Measurements from ENCODE around the gene UNC93B1. TPM values are rescaled to one million over a fixed set of nuclear protein-coding genes. Genes with fewer than 3 reads are reported as not detected.
A peak's percentile ranks its signal among the peaks of the same experiment; 100 is the strongest.

UNC93B1 gene
- total RNA-seq, 1 donor from 2014 or later = 7.3 TPM

- DNase-seq (no peak), ATAC-seq (ENCODE audit: poor library complexity) (no peak)
- intact Hi-C loops (cut with DNase I) = no loop called here
Observed at GRCh38 chr11:68014157-68014946, 10.5 kb upstream of the UNC93B1 start.

DNA sequence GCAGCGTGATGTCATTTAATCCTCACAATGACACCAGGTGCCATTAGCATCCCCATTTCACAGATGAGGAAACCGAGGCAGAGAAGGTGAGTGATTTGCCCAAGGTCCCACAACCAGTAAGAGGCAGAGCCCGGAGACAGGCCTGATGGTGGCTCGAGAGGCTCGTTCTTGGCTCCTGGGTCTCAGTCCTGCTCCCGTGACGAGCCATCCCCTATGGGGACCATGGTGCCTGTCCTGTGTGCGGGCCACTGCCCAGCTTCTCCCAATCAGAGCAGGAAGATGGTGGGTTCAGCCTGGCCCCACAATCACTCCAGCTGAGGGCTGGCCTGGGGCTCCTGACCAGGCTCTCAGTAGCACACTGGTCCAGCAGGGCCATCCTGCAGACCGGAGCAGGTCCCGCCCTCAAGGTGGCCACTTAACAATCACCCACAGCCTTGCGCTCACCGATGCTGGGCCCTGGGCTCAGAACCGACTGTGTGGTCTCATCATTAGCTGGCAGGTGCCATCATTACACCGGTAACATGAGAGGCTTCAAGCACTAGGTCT, 9.8 kb upstream of the UNC93B1 start:
- no peak for ATAC-seq (ENCODE audit: poor library complexity)
- no peak for DNase-seq
- intact Hi-C loops (cut with DNase I) = no loop called here

DNA sequence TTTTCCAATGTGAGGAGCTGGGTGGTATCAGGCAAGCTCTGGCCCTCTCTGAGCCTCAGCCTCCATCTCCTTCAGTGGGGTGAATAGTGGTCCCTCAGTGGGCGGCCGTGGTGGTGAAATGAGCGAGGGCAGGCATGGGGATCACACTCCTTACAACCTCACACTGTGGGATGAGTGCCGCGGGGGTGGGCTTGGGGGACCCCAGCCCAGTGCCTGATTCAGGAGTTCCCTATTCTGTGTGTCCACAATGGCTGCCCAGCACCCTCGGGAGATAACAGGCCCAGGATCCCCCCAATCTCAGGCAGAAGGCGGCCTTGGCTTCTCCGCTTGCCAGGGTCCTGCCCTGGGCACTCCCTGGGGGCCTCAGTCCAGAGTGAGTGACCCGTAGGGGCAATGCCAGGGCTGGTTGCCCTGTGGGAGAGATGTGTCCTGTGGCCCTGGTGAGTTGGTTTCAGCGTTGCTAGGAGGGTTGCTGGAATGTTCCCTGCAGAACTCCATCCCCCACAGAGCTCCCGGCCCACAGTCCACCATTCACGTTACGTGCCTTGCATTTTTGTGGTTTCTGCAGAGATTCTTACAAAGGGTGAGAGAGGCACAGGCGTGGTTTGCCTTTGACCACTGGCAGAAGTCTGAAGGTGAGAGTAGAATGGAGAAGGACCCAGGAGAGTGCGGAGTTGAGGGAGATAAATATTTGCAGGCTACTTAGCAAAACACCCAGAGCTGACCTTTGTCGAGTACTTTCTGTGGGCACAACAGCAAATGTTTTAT, 9.1 kb upstream of the UNC93B1 start:
- DNase-seq (no peak), ATAC-seq (ENCODE audit: poor library complexity) (no peak)
- intact Hi-C loops (cut with DNase I) = no loop called here

- DNase-seq (no peak), ATAC-seq (ENCODE audit: poor library complexity) (no peak)
- intact Hi-C loops (cut with DNase I) = no loop called here
Observed at GRCh38 chr11:68012044-68012842, 8.3 kb upstream of the UNC93B1 start.

DNA sequence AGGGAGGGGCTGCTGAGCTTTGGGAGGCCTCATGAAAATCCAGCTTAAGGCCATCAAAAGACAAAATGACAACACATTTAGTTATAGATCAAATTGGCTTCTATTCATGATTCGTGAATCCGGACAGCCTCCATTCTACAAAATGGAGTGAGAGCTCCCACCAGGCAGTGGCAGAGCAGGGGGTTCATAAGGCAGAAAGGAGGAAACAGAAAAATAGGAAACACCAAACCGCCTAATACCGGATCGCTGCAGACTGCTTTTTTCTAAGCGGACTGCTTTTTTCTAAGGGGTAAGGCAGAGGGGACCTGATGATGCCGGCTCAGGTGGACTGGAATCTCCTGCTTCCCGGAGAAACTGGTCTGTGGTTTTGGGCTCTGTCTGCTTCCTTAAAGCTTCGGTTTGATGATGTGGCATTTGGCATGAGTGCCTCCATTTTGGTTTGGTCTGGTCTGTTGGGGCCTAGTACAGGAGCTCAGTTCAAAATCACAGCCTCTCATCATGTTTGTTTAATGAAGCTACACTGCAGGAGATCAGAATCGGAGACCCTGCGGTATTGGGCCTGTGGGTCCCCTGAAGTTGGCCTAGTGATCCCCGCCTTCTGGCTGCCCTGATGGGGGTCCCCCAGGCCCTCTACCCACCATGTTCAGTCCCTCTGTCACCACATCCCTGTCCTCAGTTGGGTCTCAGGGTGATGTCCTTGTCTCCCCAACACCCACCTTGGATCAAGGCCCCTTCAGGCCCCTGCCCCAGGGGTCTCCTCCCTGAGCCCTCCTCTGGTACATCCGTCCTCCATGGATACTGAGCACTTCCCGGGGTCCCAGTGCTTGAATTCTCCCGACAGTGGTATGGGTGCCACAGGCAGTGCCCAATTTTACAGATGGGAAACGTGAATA, 7.4 kb upstream of the UNC93B1 start:
- intact Hi-C loops (cut with DNase I) = no loop called here
- DNase-seq = no peak
- ATAC-seq (ENCODE audit: poor library complexity) = no peak

DNA sequence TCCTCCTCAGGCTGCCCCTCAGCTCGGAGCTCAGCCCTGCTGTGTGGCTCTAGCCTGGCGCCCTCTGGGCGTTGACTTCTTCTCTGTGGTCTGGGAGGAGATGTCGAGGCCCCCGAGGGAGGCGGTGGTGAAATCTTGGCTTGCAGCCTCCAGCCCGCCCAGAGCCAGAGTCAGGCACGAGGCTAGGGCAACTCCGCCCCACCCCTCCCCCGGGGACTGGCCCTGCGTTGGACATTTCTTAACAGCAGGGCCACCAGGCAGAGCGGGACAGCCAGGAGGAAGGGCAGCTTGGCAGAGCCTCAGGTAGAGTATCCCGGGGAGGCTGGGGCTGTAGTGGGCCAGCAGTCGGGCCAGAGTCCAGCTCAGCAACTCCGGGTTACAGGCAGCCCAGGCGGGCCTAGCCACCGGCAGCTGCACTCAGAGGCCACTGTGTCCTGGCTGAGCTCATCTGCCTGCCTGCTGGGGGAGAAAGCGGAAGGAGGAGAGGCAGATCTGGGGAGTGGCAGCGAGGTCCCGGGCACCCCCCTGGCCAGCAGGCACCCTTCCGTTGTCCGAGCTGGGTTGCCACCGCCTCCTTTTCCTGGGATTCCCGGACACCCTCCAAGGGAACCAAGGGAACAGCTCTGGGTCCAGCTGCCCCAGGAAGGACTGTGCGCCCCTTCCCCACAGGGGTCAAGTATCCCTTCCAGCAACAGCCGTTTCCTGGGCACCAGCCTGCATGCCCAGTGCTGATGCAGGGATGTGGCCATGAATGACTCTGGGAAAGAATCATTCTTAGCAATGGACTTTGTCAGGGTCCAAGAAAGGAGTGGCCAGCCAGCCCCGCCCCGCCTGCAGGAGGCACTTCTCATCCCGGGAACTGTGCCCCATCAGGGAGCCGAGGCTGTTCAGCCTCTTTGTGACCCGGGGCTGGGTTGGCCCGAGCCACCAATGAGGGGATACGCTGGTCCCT, 6.5 kb upstream of the UNC93B1 start, which contains the start of gene ALDH3B1:
TSS of gene ALDH3B1 (plus strand) at position 238 of the 952 bp plus-strand sequence. CDS start 4,971 bp downstream, outside the sequence.
- DNase-seq (peak; percentile 96), ATAC-seq (ENCODE audit: poor library complexity) (peak; percentile 89)
- intact Hi-C loops (cut with DNase I) = no loop called here

GRCh38 chr11:68009391-68010089, 5.6 kb upstream of the UNC93B1 start:
- ATAC-seq (ENCODE audit: poor library complexity) = no peak
- intact Hi-C loops (cut with DNase I) = no loop called here
- peak; percentile 47 for DNase-seq

- DNase-seq (peak; percentile 64), ATAC-seq (ENCODE audit: poor library complexity) (peak; percentile 11)
- intact Hi-C loops (cut with DNase I) = no loop called here
Observed at GRCh38 chr11:68008381-68009337, 4.8 kb upstream of the UNC93B1 start.

GRCh38 chr11:68007498-68008380, 3.8 kb upstream of the UNC93B1 start:
- DNase-seq (peak; percentile 36), ATAC-seq (ENCODE audit: poor library complexity) (no peak)
- intact Hi-C loops (cut with DNase I) = no loop called here

DNA sequence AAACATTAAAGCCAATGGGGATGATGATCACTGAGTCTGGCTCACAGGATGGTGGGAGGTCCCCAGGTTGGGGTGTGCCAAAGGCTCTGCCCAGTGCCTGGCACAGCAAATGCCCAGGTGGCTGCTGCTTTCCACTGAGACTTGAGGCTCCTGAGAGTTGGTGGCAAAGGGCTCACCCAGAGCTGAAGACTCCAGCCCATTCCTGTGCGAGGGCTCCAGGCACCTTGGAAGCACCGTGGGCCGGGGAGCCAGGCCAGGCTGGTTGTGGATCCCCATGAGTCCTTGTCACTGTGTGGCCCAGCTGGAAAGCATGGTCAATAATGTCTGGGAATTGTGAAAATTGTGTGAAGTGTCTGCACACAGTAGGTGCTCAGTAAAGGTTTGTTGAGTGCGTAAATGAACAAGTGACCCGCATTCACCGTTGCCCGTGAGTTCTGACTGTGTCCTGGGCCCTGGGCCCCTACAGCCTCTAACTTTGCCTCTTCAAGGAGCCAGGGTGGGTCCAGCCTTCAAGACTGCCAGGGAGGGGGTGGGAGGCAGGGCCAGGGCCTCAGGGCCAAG, 2.8 kb upstream of the UNC93B1 start:
- intact Hi-C loops (cut with DNase I) = no loop called here
- ATAC-seq (ENCODE audit: poor library complexity) (no peak), DNase-seq (peak; percentile 19)

GRCh38 chr11:68004551-68005335, 846 bp upstream of the UNC93B1 start:
- intact Hi-C loops (cut with DNase I) = no loop called here
- ATAC-seq (ENCODE audit: poor library complexity) (no peak), DNase-seq (peak; percentile 20)

GRCh38 chr11:68002938-68003845, 705 bp downstream of the UNC93B1 start:
- peak; percentile 66 for DNase-seq
- ATAC-seq (ENCODE audit: poor library complexity) = peak; percentile 33
- intact Hi-C loops (cut with DNase I) = no loop called here

Measured in Right ventricle myocardium superior (tissue), 1 donor.